ENCODE results near the gene MUC6. TPM values are rescaled to one million over a fixed set of nuclear protein-coding genes. Genes with fewer than 3 reads are reported as not detected.

Gene MUC6
- total RNA-seq, 4 donors from 2014 or later = 0.43 to 3.5 TPM; not detected in 2

- Histone ChIP-seq H3K36me3 (no peaks in the 10 kb centered on the region), H3K9me3 (no peaks in the 10 kb centered on the region), H3K27me3 (no peaks in the 10 kb centered on the region), H3K27ac (no peak overlapping the region), H3K4me3 (no peak overlapping the region), H3K4me1 (no peaks in the 10 kb centered on the region)
- no peak for DNase-seq
- intact Hi-C loops (cut with DNase I; ENCODE audit: low total_unique reads) = no loop called here
- TF ChIP-seq POLR2A (IDR thresholded peaks at IDR 0.05) (no peak), CTCF (IDR thresholded peaks at IDR 0.05) (no peak)
These were observed 65.3 kb downstream of the MUC6 start for GRCh38 chr11:971092-971690.

GRCh38 chr11:970319-970871 is 66.1 kb downstream of the MUC6 start:
- no peaks in the 10 kb centered on the region for H3K36me3 ChIP-seq

GRCh38 chr11:969651-970205 is 66.8 kb downstream of the MUC6 start:
- H3K27me3 ChIP-seq = no peaks in the 10 kb centered on the region
- no peaks in the 10 kb centered on the region for H3K4me1 ChIP-seq
- no peaks in the 10 kb centered on the region for H3K36me3 ChIP-seq
- no peak overlapping the region for H3K4me3 ChIP-seq
- H3K9me3 ChIP-seq = no peaks in the 10 kb centered on the region
- intact Hi-C loops (cut with DNase I; ENCODE audit: low total_unique reads) = no loop called here
- no peak for DNase-seq
- TF ChIP-seq POLR2A (IDR thresholded peaks at IDR 0.05) (no peak), CTCF (IDR thresholded peaks at IDR 0.05) (no peak)
- H3K27ac ChIP-seq = no peak overlapping the region

More at GRCh38 chr11:970319-970871, 66.1 kb downstream of the MUC6 start:
- DNase-seq = no peak
- no peaks in the 10 kb centered on the region for H3K27me3 ChIP-seq
- H3K27ac ChIP-seq = no peak overlapping the region
- TF ChIP-seq POLR2A (IDR thresholded peaks at IDR 0.05) (no peak), CTCF (IDR thresholded peaks at IDR 0.05) (no peak)
- intact Hi-C loops (cut with DNase I; ENCODE audit: low total_unique reads) = no loop called here
- no peak overlapping the region for H3K4me3 ChIP-seq
- H3K4me1 ChIP-seq = no peaks in the 10 kb centered on the region
- no peaks in the 10 kb centered on the region for H3K9me3 ChIP-seq

GRCh38 chr11:968822-969221 is 67.7 kb downstream of the MUC6 start:
- no peak for TF ChIP-seq POLR2A (IDR thresholded peaks at IDR 0.05)
- TF ChIP-seq CTCF (IDR thresholded peaks at IDR 0.05) = no peak
- H3K36me3 ChIP-seq = no peaks in the 10 kb centered on the region
- DNase-seq = no peak
- intact Hi-C loops (cut with DNase I; ENCODE audit: low total_unique reads) = no loop called here
- H3K4me3 ChIP-seq = no peak overlapping the region
- no peaks in the 10 kb centered on the region for H3K9me3 ChIP-seq
- no peaks in the 10 kb centered on the region for H3K4me1 ChIP-seq
- H3K27me3 ChIP-seq = no peaks in the 10 kb centered on the region
- H3K27ac ChIP-seq = no peak overlapping the region

- no peak overlapping the region for H3K27ac ChIP-seq
- no peak for DNase-seq
- TF ChIP-seq CTCF (IDR thresholded peaks at IDR 0.05) (no peak), POLR2A (IDR thresholded peaks at IDR 0.05) (no peak)
- H3K9me3 ChIP-seq = no peaks in the 10 kb centered on the region
- H3K4me1 ChIP-seq = no peaks in the 10 kb centered on the region
- H3K4me3 ChIP-seq = no peak overlapping the region
- H3K36me3 ChIP-seq = no peaks in the 10 kb centered on the region
- H3K27me3 ChIP-seq = no peaks in the 10 kb centered on the region
- intact Hi-C loops (cut with DNase I; ENCODE audit: low total_unique reads) = no loop called here
These were observed 68.3 kb downstream of the MUC6 start for GRCh38 chr11:967995-968751.

All from uterus (tissue), 4 donors.